Measurements from ENCODE around the gene DMRTA2. TPM values are rescaled to one million over a fixed set of nuclear protein-coding genes. Genes with fewer than 3 reads are reported as not detected.
A peak's percentile ranks its signal among the peaks of the same experiment; 100 is the strongest.

The DMRTA2 gene
- total RNA-seq, 6 experiments from 2014 or later: 0.05 to 0.08 TPM; not detected in 4

DNA sequence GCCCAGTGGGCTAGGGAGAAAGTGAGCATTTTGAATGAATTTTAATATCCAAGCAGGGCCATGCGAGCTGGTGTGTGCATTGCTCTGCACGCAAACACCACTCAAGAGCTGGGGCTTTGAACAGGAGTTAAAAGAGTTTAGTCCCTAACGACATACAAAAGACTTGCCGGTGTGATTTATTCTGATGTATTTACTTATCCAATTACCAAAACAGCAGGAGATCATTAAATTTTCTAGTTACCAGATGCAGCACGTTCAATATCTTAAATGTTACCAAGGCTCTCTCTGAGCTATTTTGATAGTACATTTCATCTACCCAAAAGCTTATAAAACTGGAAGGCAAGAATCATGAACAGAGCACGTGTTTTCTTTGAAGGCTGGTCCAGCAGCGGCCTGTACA, 30.0 kb upstream of the DMRTA2 start:
- H3K4me3 Mint-ChIP-seq: no peak overlapping the region
- no peak for DNase-seq
- TF ChIP-seq, protein P1, sequence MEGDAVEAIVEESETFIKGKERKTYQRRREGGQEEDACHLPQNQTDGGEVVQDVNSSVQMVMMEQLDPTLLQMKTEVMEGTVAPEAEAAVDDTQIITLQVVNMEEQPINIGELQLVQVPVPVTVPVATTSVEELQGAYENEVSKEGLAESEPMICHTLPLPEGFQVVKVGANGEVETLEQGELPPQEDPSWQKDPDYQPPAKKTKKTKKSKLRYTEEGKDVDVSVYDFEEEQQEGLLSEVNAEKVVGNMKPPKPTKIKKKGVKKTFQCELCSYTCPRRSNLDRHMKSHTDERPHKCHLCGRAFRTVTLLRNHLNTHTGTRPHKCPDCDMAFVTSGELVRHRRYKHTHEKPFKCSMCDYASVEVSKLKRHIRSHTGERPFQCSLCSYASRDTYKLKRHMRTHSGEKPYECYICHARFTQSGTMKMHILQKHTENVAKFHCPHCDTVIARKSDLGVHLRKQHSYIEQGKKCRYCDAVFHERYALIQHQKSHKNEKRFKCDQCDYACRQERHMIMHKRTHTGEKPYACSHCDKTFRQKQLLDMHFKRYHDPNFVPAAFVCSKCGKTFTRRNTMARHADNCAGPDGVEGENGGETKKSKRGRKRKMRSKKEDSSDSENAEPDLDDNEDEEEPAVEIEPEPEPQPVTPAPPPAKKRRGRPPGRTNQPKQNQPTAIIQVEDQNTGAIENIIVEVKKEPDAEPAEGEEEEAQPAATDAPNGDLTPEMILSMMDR (IDR thresholded peaks at IDR 0.05): no peak

DNA sequence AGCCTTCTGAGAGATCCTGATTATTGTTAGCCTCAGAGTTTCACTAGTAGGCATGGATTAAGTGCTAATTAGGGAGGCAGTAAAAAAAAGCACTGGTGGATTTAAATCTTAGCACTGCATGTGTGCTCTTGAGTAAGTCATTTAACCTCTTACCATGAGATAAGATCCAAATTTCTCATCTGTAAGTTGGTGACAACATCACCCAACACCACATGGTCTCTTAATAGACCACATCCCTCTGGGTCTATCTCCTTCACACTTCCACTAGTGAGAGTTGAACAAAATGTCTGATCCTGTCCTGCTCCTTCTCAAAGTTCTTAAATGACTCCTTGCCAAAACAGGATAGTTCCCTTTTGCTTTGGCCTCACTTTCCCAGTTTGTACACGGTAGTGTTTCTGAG, 29.5 kb upstream of the DMRTA2 start:
- DNase-seq: no peak
- Mint-ChIP-seq H3K4me1 (ENCODE audit: low read depth) (peaks cover 30% of the 10 kb centered on the region), H3K9me3 (no peaks in the 10 kb centered on the region), H3K4me3 (no peak overlapping the region), H3K27ac (no peak overlapping the region), H3K27me3 (ENCODE audit: insufficient read depth) (no peaks in the 10 kb centered on the region; the same call in 1 of the 2 replicates), H3K36me3 (ENCODE audit: low read depth) (no peaks in the 10 kb centered on the region)
- TF ChIP-seq, protein P1 (IDR thresholded peaks at IDR 0.05): no peak

More for the DNA sequence above, 30.0 kb upstream of the DMRTA2 start:
- no peaks in the 10 kb centered on the region for H3K9me3 Mint-ChIP-seq
- no peaks in the 10 kb centered on the region; the same call in 1 of the 2 replicates for H3K27me3 Mint-ChIP-seq (ENCODE audit: insufficient read depth)
- peaks cover 24% of the 10 kb centered on the region for H3K4me1 Mint-ChIP-seq (ENCODE audit: low read depth)
- H3K27ac Mint-ChIP-seq: no peak overlapping the region
- H3K36me3 Mint-ChIP-seq (ENCODE audit: low read depth): no peaks in the 10 kb centered on the region

DNA sequence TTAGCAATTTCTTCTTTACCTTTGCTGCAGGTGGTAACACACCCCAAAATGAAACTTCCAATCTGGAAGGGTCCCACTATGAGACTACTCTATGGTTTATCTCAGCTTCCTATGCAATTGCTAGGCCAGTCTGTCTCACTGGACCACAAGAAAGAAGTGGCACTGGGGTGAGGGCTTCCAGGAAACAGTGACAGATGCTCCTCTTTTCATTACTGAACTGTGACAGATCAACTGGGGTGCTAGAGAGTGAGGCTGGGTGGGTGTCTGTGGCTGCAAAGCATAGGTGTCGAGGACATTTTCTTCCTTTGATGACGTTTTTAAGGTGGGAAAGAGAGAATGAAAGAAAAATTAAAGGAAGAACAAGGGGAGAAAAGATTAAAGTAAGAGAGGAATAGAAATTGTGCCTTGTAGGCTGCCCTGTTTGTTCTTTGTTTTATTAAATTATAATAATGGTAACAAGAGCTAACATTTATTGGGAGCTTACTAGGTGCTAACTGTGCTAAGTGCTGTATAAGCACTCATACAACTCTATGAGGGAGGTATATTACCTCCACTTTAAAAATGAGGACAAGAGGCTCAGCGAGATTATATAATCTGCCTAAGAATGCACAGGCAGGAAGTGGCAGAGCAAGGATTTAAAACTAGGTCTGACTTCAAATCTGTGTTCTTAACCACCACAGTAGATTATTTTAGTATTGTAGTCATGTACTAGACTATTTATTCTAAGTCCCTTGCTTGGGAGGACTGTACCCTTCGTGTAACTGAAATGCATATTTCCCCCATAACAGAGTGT, 27.8 kb upstream of the DMRTA2 start:
- H3K27ac Mint-ChIP-seq: peak overlapping the region; percentile 21

DNA sequence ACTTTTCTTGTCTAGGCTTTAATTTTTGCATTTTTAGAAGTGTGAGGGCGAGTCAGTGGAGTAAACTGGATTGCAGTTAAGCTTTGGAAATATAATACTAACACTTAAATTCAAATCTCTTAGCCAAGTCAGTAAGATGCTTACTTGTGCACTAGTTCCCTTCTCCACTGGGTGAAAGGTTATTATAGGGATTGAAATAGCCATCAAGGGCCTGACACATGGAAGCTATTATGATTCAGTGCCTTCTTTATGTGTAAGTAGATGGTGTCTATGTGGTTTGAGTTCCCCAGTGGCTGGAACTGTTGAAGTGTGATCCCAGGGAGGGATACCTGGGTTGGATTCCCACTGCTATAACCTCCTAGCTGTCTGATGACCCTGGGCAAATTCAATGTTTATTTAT, 24.7 kb upstream of the DMRTA2 start:
- peak; percentile 25 for DNase-seq
- Mint-ChIP-seq H3K4me3 (no peak overlapping the region), H3K9me3 (no peaks in the 10 kb centered on the region), H3K27ac (no peak overlapping the region), H3K4me1 (ENCODE audit: low read depth) (peaks cover 35% of the 10 kb centered on the region), H3K36me3 (ENCODE audit: low read depth) (no peaks in the 10 kb centered on the region), H3K27me3 (ENCODE audit: insufficient read depth) (no peaks in the 10 kb centered on the region; the same call in 1 of the 2 replicates)
- TF ChIP-seq, protein P1 (IDR thresholded peaks at IDR 0.05): no peak

More for the DNA sequence above, 27.8 kb upstream of the DMRTA2 start:
- Mint-ChIP-seq H3K36me3 (ENCODE audit: low read depth) (no peaks in the 10 kb centered on the region), H3K9me3 (no peaks in the 10 kb centered on the region), H3K27me3 (ENCODE audit: insufficient read depth) (no peaks in the 10 kb centered on the region; the same call in 1 of the 2 replicates), H3K4me1 (ENCODE audit: low read depth) (peaks cover 35% of the 10 kb centered on the region), H3K4me3 (no peak overlapping the region)
- TF ChIP-seq, protein P1 (IDR thresholded peaks at IDR 0.05): no peak
- no peak for DNase-seq

DNA sequence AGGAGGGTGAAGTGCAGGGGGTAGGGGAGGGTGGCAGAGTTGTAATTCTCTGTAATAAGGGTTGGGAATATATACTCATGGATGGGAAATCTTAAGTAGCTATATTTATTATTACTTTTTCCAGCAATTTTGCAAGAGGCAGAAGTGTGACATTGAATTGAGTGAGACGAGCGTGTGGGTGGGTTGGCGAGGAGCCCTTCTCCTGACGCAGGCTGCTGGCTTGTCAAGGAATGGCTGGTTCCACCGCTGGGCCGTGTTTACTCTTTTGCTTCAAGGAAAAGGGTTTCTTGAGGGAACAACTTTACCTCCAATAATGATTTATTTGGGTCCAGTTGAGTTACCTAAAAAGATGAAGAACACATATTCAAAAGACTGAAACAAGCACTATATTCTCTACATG, 17.9 kb upstream of the DMRTA2 start:
- Mint-ChIP-seq H3K4me1 (ENCODE audit: low read depth) (peaks cover 9% of the 10 kb centered on the region; the same call in 1 of the 2 replicates), H3K27me3 (ENCODE audit: insufficient read depth) (no peaks in the 10 kb centered on the region; the same call in 1 of the 2 replicates), H3K36me3 (ENCODE audit: low read depth) (peaks cover 18% of the 10 kb centered on the region; the same call in 1 of the 2 replicates), H3K9me3 (no peaks in the 10 kb centered on the region), H3K4me3 (no peak overlapping the region), H3K27ac (no peak overlapping the region)
- DNase-seq: no peak
- TF ChIP-seq, protein P1 (IDR thresholded peaks at IDR 0.05): no peak

Measured in HFFc6 (cell line).